Tibial nerve (tissue), 3 donors: ENCODE results near the gene PIEZO2.

Experiments used
- CTCF ChIP-seq, 5 experiments: fragments of 200-600 bp in 3 of 5; fragments of 450-650 bp in 2 of 5; sonication (generic) in 3 of 5; IDR thresholded peaks; one replicate each; pipeline ENCODE4 v1.5.1; 2016 to 2019; ENCODE audit warnings: antibody characterized with exemption in 5 of 5, mild to moderate bottlenecking in 3 of 5, moderate library complexity in 2 of 5
- POLR2A ChIP-seq, 2 donors: fragments of 450-650 bp; IDR thresholded peaks; one replicate each; pipeline ENCODE4 v1.6.1; 2017; ENCODE audit warnings: antibody characterized with exemption in 2 of 2, mild to moderate bottlenecking in 2 of 2, moderate library complexity in 2 of 2

GRCh38 chr18:11009147-11009546 lies 140.2 kb downstream of the PIEZO2 start:
- TF ChIP-seq CTCF (IDR thresholded peaks at IDR 0.05) = no peak
- no peak for TF ChIP-seq POLR2A (IDR thresholded peaks at IDR 0.05)
